Naive thymus-derived CD4-positive, alpha-beta T cell (primary cell): ENCODE measurements around the gene XPA. TPM values are rescaled to one million over a fixed set of nuclear protein-coding genes. Genes with fewer than 3 reads are reported as not detected.

Source experiments
- ATAC-seq: fragments of 150-1000 bp; cut with Tn5 transposase; 2 replicates; pipeline ENCODE4 v1.10.0; 2021; ENCODE audit warnings: mild to moderate bottlenecking, moderate library complexity
- CTCF ChIA-PET: fragments of 350-600 bp; sonication (Branson Sonifier 250); formaldehyde crosslinking; loops from one replicate; lab custom pipeline; 2021; ENCODE audit warnings: antibody characterized with exemption; lab: Charles Lee
- POLR2A ChIA-PET: fragments of 350-600 bp; sonication (Branson Sonifier 250); formaldehyde crosslinking; loops from one replicate; lab custom pipeline; 2021; ENCODE audit warnings: antibody characterized with exemption, inconsistent platforms; lab: Charles Lee
- DNase-seq, 9 donors: peaks; one replicate each; pipeline versions ENCODE4 v3.0.0 to v3.0.0-alpha.2; 2020 to 2022; ENCODE audit warnings: mixed read lengths in 1 of 9
- H3K27ac ChIP-seq: one replicate; pipeline ENCODE4 v1.7.0; 2013; ENCODE audit warnings: mild to moderate bottlenecking, low read depth, low read length, moderate library complexity
- H3K27me3 ChIP-seq, 2 donors: one replicate each; pipeline ENCODE4 v1.7.0; 2013; ENCODE audit warnings: low read length in 2 of 2, mild to moderate bottlenecking in 2 of 2, moderate library complexity in 2 of 2; ENCODE audit not compliant: control insufficient read depth in 2 of 2, insufficient read depth in 2 of 2
- H3K36me3 ChIP-seq, 3 experiments: 1 replicate in 2 of 3; 2 replicates in 1 of 3; pipeline ENCODE4 v1.7.0; 2013; ENCODE audit warnings: low read length in 3 of 3, mild to moderate bottlenecking in 3 of 3, moderate library complexity in 1 of 3; ENCODE audit not compliant: insufficient read depth in 3 of 3, control insufficient read depth in 2 of 3
- H3K4me1 ChIP-seq, 2 donors: one replicate each; pipeline ENCODE4 v1.7.0; 2013; ENCODE audit warnings: low read length in 2 of 2, mild to moderate bottlenecking in 2 of 2, moderate library complexity in 1 of 2; ENCODE audit not compliant: control insufficient read depth in 2 of 2, insufficient read depth in 2 of 2
- H3K4me3 ChIP-seq: 2 replicates; pipeline ENCODE4 v1.7.0; 2013; ENCODE audit warnings: mild to moderate bottlenecking, low read length
- H3K9me3 ChIP-seq, 3 experiments: 1 replicate in 2 of 3; 2 replicates in 1 of 3; pipeline ENCODE4 v1.7.0; 2013; ENCODE audit warnings: low read length in 3 of 3; ENCODE audit not compliant: control insufficient read depth in 2 of 3
- H3K27ac Mint-ChIP-seq, 9 donors: one replicate each; pipeline ENCODE4 v1.8.0; 2020 to 2022; ENCODE audit warnings: mixed read lengths in 9 of 9, mild to moderate bottlenecking in 8 of 9, moderate library complexity in 5 of 9, inconsistent platforms in 2 of 9
- H3K27me3 Mint-ChIP-seq, 5 donors: one replicate each; pipeline ENCODE4 v1.8.0; 2021 to 2022; ENCODE audit warnings: mixed read lengths in 5 of 5, mild to moderate bottlenecking in 1 of 5
- H3K36me3 Mint-ChIP-seq, 5 donors: one replicate each; pipeline ENCODE4 v1.8.0; 2020 to 2022; ENCODE audit warnings: mixed read lengths in 5 of 5, mild to moderate bottlenecking in 3 of 5, inconsistent platforms in 1 of 5
- H3K4me1 Mint-ChIP-seq, 7 donors: one replicate each; pipeline ENCODE4 v1.8.0; 2020 to 2022; ENCODE audit warnings: mixed read lengths in 7 of 7, mild to moderate bottlenecking in 3 of 7, inconsistent platforms in 1 of 7
- H3K4me3 Mint-ChIP-seq, 10 donors: one replicate each; pipeline ENCODE4 v1.8.0; 2020 to 2022; ENCODE audit warnings: mild to moderate bottlenecking in 10 of 10, mixed read lengths in 10 of 10, moderate library complexity in 6 of 10, inconsistent platforms in 2 of 10
- H3K9me3 Mint-ChIP-seq, 11 donors: one replicate each; pipeline ENCODE4 v1.8.0; 2020 to 2022; ENCODE audit warnings: mixed read lengths in 11 of 11, mild to moderate bottlenecking in 4 of 11, inconsistent platforms in 1 of 11, moderate library complexity in 1 of 11
- intact Hi-C, 2 donors: fragments of 100-400 bp; cut with micrococcal nuclease; formaldehyde crosslinking; loops; one replicate each; pipeline ENCODE4 v1.15.1; 2023
- polyA plus RNA-seq, 2 donors: library from polyadenylated mRNA; unstranded; fragments of 300-500 nt; fragmentation: Illumina TruSeq; gene quantifications; one replicate each; pipeline ENCODE4 v1.2.3, GENCODE V29; 2021
- total RNA-seq, 6 experiments: library from RNA in 5 of 6; stranded (reverse) in 5 of 6; gene quantifications; 1 replicate in 5 of 6; 2 replicates in 1 of 6; pipeline ENCODE4 v1.2.3 and lab custom pipeline; 2021 to 2026

Gene XPA
- total and polyA plus RNA-seq, 7 experiments from 2014 or later, result 16.7 to 38.9 (median 25.9) TPM

DNA sequence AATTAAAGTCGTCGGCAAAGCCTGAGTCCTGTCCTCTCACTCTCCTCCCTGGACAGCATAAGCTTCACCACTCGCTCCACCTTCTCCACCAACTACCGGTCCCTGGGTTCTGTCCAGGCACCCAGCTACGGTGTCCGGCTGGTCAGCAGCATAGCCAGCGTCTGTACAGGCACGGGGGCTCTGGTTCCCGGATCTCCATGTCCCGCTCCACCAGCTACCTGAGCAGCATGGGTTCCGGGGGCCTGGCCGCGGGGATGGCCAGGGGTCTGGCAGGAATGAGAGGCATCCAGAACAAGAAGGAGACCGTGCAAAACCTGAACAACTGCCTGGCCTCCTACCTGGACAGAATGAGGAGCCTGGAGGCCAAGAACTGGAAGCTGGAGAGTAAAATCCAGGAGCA, 1.7 kb upstream of the XPA start:
- Mint-ChIP-seq H3K4me1 (peaks cover 43 to 56% (median 54%) of the 10 kb centered on the region in 7 donors), H3K27ac (peak overlapping the region in 7 of 9 donors; percentile 30 to 97 (median 81)), H3K36me3 (peaks cover 0 to 9% (median 0%) of the 10 kb centered on the region in 5 donors), H3K27me3 (peaks cover 0 to 8% (median 0%) of the 10 kb centered on the region in 5 donors), H3K9me3 (peaks cover 0 to 1% (median 0%) of the 10 kb centered on the region in 11 donors), H3K4me3 (peak overlapping the region in 5 of 10 donors; percentile 36 to 96 (median 74))
- Histone ChIP-seq H3K36me3 (peaks cover 0 to 3% (median 0%) of the 10 kb centered on the region in 3 experiments), H3K4me3 (no peak overlapping the region), H3K9me3 (no peaks in the 10 kb centered on the region), H3K27ac (no peak overlapping the region), H3K4me1 (peaks cover 32 to 36% of the 10 kb centered on the region in 2 donors), H3K27me3 (no peaks in the 10 kb centered on the region)
- ATAC-seq (no peak), DNase-seq (no peak)
- intact Hi-C loops, result loop anchor here (5.0 kb wide), 5 partner anchors 103 to 558 kb away; partner anchors contain the start of genes TDRD7 (in 2 of the 2), FOXE1 (in 1 of the 2) and TBC1D2 (in 1 of the 2)
- CTCF ChIA-PET, result interaction anchor here (1.1 kb wide), 1 partner anchor 207 kb away, joined by 3 read pairs; no protein-coding TSS in a partner anchor
- POLR2A ChIA-PET, result interaction anchor here (3.6 to 4.1 kb wide), 3 partner anchors 11 to 223 kb away, joined by 16 to 27 read pairs (median 19); partner anchors contain the start of gene TRMO

DNA sequence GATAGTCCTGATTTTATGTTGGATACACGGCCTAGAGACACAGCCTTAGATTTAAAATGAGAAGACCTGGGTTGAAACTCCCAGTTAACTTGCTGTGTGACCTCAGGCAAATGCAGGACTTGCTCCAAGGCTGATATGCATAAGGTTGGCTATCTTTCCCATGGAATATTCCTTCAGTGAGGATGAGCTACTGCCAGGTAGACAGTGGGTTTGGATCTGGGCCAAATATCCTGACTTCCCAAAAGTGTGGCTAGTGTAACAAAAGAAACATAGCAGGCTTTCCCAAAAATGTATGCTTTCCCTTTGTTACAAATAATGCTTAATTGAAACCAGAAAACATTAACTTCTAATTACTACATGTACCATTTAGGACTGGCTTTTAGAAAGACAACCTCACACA, 697 bp upstream of the XPA start:
- Mint-ChIP-seq H3K27me3 (peaks cover 0 to 8% (median 0%) of the 10 kb centered on the region in 5 donors), H3K4me3 (peak overlapping the region; percentile 87 to 96 (median 90)), H3K9me3 (peaks cover 0 to 1% (median 0%) of the 10 kb centered on the region in 11 donors), H3K36me3 (peaks cover 0 to 15% (median 3%) of the 10 kb centered on the region in 5 donors), H3K27ac (peak overlapping the region; percentile 85 to 98 (median 93)), H3K4me1 (peaks cover 53 to 67% (median 62%) of the 10 kb centered on the region in 7 donors)
- DNase-seq (no peak), ATAC-seq (no peak)
- Histone ChIP-seq H3K27me3 (no peaks in the 10 kb centered on the region), H3K36me3 (peaks cover 0 to 3% (median 0%) of the 10 kb centered on the region in 3 experiments), H3K9me3 (no peaks in the 10 kb centered on the region), H3K4me3 (peak overlapping the region; percentile 68), H3K27ac (peak overlapping the region; percentile 85), H3K4me1 (peaks cover 32 to 38% of the 10 kb centered on the region in 2 donors)
- POLR2A ChIA-PET, result interaction anchor here (0.9 to 4.1 kb wide), 5 partner anchors 9 to 224 kb away, joined by 4 to 27 read pairs (median 19); partner anchors contain the start of genes NCBP1, TRMO and TSTD2
- intact Hi-C loops, result loop anchor here (1.0 to 5.0 kb wide), 15 partner anchors 12 to 559 kb away; partner anchors contain the start of genes NCBP1 (in 2 of the 2), TBC1D2 (in 2 of the 2), TDRD7 (in 2 of the 2) and TRMO (in 2 of the 2)
- CTCF ChIA-PET, result no interaction called here

DNA sequence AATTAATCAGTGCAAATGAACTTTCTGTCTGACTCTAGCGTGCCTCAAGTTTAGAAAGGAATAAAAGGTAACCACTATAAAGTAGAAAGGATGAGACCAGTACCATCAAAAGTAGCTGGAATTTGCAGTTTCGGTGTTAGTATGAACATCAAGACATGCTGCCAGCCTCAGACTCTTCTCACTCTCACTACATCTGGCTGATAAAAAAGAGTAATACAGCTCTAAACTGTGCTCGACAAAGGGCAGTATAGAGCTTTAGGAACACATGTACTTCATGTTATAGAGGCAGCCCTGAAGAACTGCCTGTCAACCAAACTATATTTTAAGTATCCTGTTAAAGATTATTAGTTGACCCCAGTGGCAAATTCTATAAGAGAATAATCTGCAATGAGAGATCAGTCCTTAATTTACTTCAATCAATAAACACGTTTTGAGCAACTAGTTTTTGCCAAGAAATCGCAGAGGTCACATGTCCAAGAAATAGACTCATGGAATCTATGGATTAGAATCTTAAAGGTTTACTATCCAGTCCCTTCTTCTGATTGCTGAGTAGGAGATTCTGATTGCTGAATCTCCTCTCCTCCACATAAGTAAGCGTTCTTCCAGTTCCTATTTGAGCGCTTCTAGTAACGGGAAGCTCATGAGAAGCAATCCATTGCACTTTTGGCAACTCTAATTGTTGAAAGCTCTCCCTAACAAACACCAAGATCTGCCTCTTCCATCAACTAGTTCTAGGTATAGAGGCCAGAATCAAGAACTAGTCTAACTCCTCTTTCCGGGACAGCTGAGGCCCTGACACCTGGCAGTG, 941 bp downstream of the XPA start:
- POLR2A ChIA-PET, result interaction anchor here (0.5 to 4.1 kb wide), 18 partner anchors 8 to 561 kb away, joined by 3 to 27 read pairs (median 3); partner anchors contain the start of genes ANP32B, NANS, NCBP1 and TRMO
- ATAC-seq (no peak), DNase-seq (peak in 2 of 9 donors; percentile 6 to 18)
- Mint-ChIP-seq H3K27me3 (peaks cover 0 to 2% (median 0%) of the 10 kb centered on the region in 5 donors), H3K4me1 (peaks cover 52 to 70% (median 65%) of the 10 kb centered on the region in 7 donors), H3K36me3 (peaks cover 0 to 13% (median 8%) of the 10 kb centered on the region in 5 donors), H3K4me3 (peak overlapping the region; percentile 87 to 96 (median 90)), H3K9me3 (peaks cover 0 to 1% (median 0%) of the 10 kb centered on the region in 11 donors), H3K27ac (peak overlapping the region; percentile 79 to 98 (median 91))
- Histone ChIP-seq H3K4me1 (peaks cover 32 to 38% of the 10 kb centered on the region in 2 donors), H3K9me3 (no peaks in the 10 kb centered on the region), H3K36me3 (peaks cover 0 to 7% (median 0%) of the 10 kb centered on the region in 3 experiments), H3K27me3 (no peaks in the 10 kb centered on the region), H3K27ac (peak overlapping the region; percentile 85), H3K4me3 (peak overlapping the region; percentile 68)
- CTCF ChIA-PET, result interaction anchor here (0.7 to 1.0 kb wide), 2 partner anchors 12 to 22 kb away, joined by 3 to 4 read pairs; no protein-coding TSS in a partner anchor
- intact Hi-C loops, result loop anchor here (2.0 to 5.0 kb wide), 9 partner anchors 15 to 561 kb away; partner anchors contain the start of genes TDRD7 (in 2 of the 2), FOXE1 (in 1 of the 2), NANS (in 1 of the 2) and TBC1D2 (in 1 of the 2)

DNA sequence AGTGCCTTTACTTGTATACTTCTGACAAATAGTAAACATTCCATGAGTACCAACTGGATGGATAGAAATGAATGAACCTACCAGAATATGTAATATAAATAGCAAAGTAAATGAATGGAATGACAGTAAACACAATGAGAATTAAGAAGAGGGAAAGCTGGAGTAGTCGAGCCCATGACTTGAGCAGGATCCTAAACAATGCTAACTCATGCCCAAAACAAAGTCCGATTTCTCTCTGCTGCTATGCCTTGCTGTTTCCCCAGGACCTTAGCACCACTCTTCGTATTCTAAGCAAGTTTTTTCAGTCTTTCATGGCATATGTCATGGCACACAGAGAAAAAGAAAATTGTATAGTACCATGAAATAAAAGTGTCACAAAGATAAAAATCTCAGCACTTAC, 1.8 kb downstream of the XPA start:
- Mint-ChIP-seq H3K27ac (peak overlapping the region in 8 of 9 donors; percentile 34 to 98 (median 90)), H3K27me3 (no peaks in the 10 kb centered on the region), H3K4me3 (peak overlapping the region; percentile 13 to 96 (median 89)), H3K9me3 (peaks cover 0 to 1% (median 0%) of the 10 kb centered on the region in 11 donors), H3K36me3 (peaks cover 0 to 17% (median 8%) of the 10 kb centered on the region in 5 donors), H3K4me1 (peaks cover 52 to 70% (median 65%) of the 10 kb centered on the region in 7 donors)
- Histone ChIP-seq H3K27ac (peak overlapping the region; percentile 85), H3K27me3 (no peaks in the 10 kb centered on the region), H3K9me3 (no peaks in the 10 kb centered on the region), H3K36me3 (peaks cover 0 to 13% (median 0%) of the 10 kb centered on the region in 3 experiments), H3K4me3 (peak overlapping the region; percentile 68), H3K4me1 (peaks cover 32 to 38% of the 10 kb centered on the region in 2 donors)
- DNase-seq (no peak), ATAC-seq (no peak)
- ChIA-PET POLR2A (interaction anchor here (0.5 to 3.7 kb wide), 5 partner anchors 17 to 226 kb away, joined by 3 to 27 read pairs (median 7); partner anchors contain the start of gene TRMO), CTCF (no interaction called here)
- intact Hi-C loops, result loop anchor here (5.0 kb wide), 5 partner anchors 107 to 562 kb away; partner anchors contain the start of genes TDRD7 (in 2 of the 2), FOXE1 (in 1 of the 2) and TBC1D2 (in 1 of the 2)

DNA sequence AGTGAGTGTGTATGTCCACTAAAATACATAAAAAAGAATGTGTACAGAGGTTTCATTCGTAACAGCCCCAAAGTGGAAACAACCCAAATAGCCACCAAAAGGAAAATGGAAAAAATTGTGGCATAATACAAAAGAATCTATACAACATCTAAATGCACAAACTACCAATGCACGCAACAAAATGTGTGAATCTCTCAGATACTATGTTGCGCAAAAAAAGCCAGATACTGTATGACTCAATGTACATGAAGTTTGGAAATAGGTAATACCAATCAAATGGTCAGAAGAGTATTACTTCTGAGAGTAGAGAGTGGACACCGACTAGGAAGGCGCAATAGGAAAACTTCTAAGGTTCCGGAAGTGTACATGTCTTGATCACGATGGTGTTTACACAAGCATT, 2.4 kb downstream of the XPA start:
- Mint-ChIP-seq H3K27me3 (no peaks in the 10 kb centered on the region), H3K36me3 (peaks cover 0 to 19% (median 8%) of the 10 kb centered on the region in 5 donors), H3K4me3 (peak overlapping the region; percentile 13 to 96 (median 88)), H3K27ac (peak overlapping the region in 5 of 9 donors; percentile 2 to 97 (median 19)), H3K4me1 (peaks cover 53 to 69% (median 64%) of the 10 kb centered on the region in 7 donors), H3K9me3 (peaks cover 0 to 1% (median 0%) of the 10 kb centered on the region in 11 donors)
- no peak for ATAC-seq
- Histone ChIP-seq H3K36me3 (peaks cover 0 to 17% (median 0%) of the 10 kb centered on the region in 3 experiments), H3K27ac (peak overlapping the region; percentile 85), H3K4me3 (no peak overlapping the region), H3K9me3 (no peaks in the 10 kb centered on the region), H3K27me3 (no peaks in the 10 kb centered on the region), H3K4me1 (peaks cover 32 to 38% of the 10 kb centered on the region in 2 donors)
- POLR2A ChIA-PET, result no interaction called here
- intact Hi-C loops, result loop anchor here (5.0 kb wide), 6 partner anchors 42 to 563 kb away; partner anchors contain the start of genes TDRD7 (in 2 of the 2), FOXE1 (in 1 of the 2) and TBC1D2 (in 1 of the 2)
- CTCF ChIA-PET, result no interaction called here
- DNase-seq, result no peak
